ENCODE results near the gene AGO4.
"Not testable (repeated sequence)": the region's sequence is repeated elsewhere in the genome, so short reads cannot be mapped to it uniquely, and the experiment has no call there.

The AGO4 gene

DNA sequence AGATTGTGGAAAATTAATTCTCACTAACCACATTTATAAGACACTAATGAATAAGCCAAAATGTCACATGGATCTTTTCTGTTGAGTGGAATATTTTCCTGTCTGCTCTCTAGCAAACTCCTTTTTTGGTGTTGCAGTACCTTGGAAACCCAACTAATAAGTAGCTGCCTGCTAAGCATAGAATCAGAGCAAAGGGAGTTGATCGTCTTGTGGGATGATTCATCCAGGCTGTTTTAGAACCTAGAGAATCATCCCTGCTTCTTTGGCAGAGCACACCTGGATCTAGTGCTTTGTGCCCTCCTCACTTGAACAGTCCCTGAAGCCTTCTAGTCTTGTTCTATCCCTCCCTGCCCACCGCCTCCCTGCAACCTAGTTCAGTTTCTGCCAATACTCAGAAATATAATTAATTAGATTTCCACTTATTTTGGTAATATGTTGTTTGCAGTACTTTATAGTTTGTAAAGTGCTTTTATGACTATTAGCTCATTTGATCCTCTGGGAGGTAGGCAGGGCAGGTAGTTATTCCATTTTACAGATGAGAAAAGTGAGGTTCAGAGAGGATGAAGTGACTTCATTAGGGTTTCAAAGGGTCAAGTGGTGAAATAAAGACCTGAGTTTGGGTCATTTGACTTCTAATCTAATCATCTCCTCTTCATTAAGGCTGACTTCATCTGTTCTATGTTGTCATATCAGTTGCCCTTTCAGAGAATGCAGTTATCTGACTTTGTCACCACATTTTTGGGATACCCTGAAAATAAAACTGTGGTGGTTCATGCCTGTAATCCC is 2.5 kb downstream of the AGO4 start:
- Histone ChIP-seq H3K23ac (ENCODE audit: low read length) (no peak overlapping the region), H3K4me3 (ENCODE audit: low read depth, low read length) (no peak overlapping the region), H2AFZ (ENCODE audit: insufficient read depth, low read length, poor library complexity) (no peak overlapping the region), H2BK5ac (ENCODE audit: low read depth, low read length, poor library complexity) (no peak overlapping the region), H3K4ac (ENCODE audit: low read depth, low read length) (no peak overlapping the region), H2AK5ac (ENCODE audit: low read length) (no peak overlapping the region), H4K12ac (ENCODE audit: low read depth, low read length) (no peak overlapping the region), H2BK120ac (ENCODE audit: insufficient read depth, low read length, poor library complexity) (no peak overlapping the region), H3K4me1 (ENCODE audit: control insufficient read depth in 1 of 2, insufficient read depth in 2 of 2, low read length in 2 of 2) (peaks cover 0 to 3% of the 10 kb centered on the region in 2 experiments), H4K91ac (ENCODE audit: low read depth, low read length) (no peak overlapping the region), H3K18ac (ENCODE audit: low read length) (no peak overlapping the region), H3K36me3 (ENCODE audit: control insufficient read depth in 1 of 2, insufficient read depth in 2 of 2, low read length in 2 of 2) (peaks cover 0 to 2% of the 10 kb centered on the region in 2 experiments), H3K14ac (ENCODE audit: low read length) (no peak overlapping the region), H3K4me2 (ENCODE audit: low read length) (no peak overlapping the region), H2BK12ac (ENCODE audit: low read length) (no peak overlapping the region), H3K27me3 (ENCODE audit: insufficient read depth, low read length) (no peaks in the 10 kb centered on the region), H3K9me3 (ENCODE audit: insufficient read depth, low read depth, low read length) (no peaks in the 10 kb centered on the region), H3K9ac (ENCODE audit: low read length) (no peak overlapping the region), H3K27ac (ENCODE audit: low read depth, low read length) (no peak overlapping the region), H4K8ac (ENCODE audit: low read depth, low read length) (no peak overlapping the region), H3K79me2 (ENCODE audit: control insufficient read depth, insufficient read depth, low read length, poor library complexity) (peaks cover 9% of the 10 kb centered on the region), H3K79me1 (ENCODE audit: low read length) (peaks cover 11% of the 10 kb centered on the region)
- DNase-seq: peak in 1 of 2 donors; percentile 22
- WGBS (ENCODE audit: extremely low coverage, insufficient coverage, insufficient read length): no CpG with 5 or more reads among the region's 2 CpGs

DNA sequence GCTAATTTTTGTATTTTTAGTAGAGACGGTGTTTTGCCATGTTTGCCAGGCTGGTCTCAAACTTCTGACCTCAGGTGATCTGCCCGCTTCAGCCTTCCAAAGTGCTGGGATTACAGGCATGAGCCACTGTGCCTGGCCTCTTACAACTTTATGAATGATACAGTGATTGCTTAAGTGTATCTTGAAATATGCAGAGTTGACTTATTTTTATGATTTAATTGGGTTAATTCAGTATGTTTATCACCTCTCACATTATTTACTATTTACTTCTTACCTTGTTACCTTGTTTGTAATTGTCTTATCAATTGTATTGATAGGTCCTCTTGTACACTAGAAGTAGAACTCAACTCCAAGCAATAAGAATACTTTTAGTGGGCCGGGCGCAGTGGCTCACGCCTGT is 4.9 kb downstream of the AGO4 start:
- H3K36me3 ChIP-seq (ENCODE audit: control insufficient read depth in 1 of 2, insufficient read depth in 2 of 2, low read length in 2 of 2); H3K9me3 ChIP-seq (ENCODE audit: insufficient read depth, low read depth, low read length); DNase-seq; H3K4ac ChIP-seq (ENCODE audit: low read depth, low read length); H2AK5ac ChIP-seq (ENCODE audit: low read length); H3K4me2 ChIP-seq (ENCODE audit: low read length); H3K18ac ChIP-seq (ENCODE audit: low read length); H2BK120ac ChIP-seq (ENCODE audit: insufficient read depth, low read length, poor library complexity); H3K27me3 ChIP-seq (ENCODE audit: insufficient read depth, low read length); H3K4me3 ChIP-seq (ENCODE audit: low read depth, low read length); H4K8ac ChIP-seq (ENCODE audit: low read depth, low read length); H2BK5ac ChIP-seq (ENCODE audit: low read depth, low read length, poor library complexity); H3K9ac ChIP-seq (ENCODE audit: low read length); H2BK12ac ChIP-seq (ENCODE audit: low read length); H3K27ac ChIP-seq (ENCODE audit: low read depth, low read length); H2AFZ ChIP-seq (ENCODE audit: insufficient read depth, low read length, poor library complexity); H3K4me1 ChIP-seq (ENCODE audit: control insufficient read depth in 1 of 2, insufficient read depth in 2 of 2, low read length in 2 of 2); H4K91ac ChIP-seq (ENCODE audit: low read depth, low read length); H3K23ac ChIP-seq (ENCODE audit: low read length); H4K12ac ChIP-seq (ENCODE audit: low read depth, low read length); H3K79me2 ChIP-seq (ENCODE audit: control insufficient read depth, insufficient read depth, low read length, poor library complexity); H3K79me1 ChIP-seq (ENCODE audit: low read length); H3K14ac ChIP-seq (ENCODE audit: low read length): not testable (repeated sequence)
- no CpG with 5 or more reads among the region's 5 CpGs for WGBS (ENCODE audit: extremely low coverage, insufficient coverage, insufficient read length)

DNA sequence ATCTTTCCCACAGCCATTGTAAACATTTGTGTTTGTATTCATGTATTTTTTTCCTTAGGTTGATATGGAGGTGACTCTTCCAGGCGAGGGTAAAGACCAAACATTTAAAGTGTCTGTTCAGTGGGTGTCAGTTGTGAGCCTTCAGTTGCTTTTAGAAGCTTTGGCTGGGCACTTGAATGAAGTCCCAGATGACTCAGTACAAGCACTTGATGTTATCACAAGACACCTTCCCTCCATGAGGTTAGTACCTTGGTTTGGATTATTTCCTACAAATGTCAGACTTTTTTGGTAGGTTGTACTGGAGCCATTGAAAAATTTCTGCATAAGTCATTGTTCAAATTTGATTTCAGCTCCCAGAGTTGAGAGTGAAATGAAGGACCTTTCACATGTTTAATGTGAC is 17.4 kb downstream of the AGO4 start:
- H4K12ac ChIP-seq (ENCODE audit: low read depth, low read length): no peak overlapping the region
- no peak overlapping the region for H4K8ac ChIP-seq (ENCODE audit: low read depth, low read length)
- H2BK120ac ChIP-seq (ENCODE audit: insufficient read depth, low read length, poor library complexity): no peak overlapping the region
- H3K9ac ChIP-seq (ENCODE audit: low read length): no peak overlapping the region
- no peak overlapping the region for H2AFZ ChIP-seq (ENCODE audit: insufficient read depth, low read length, poor library complexity)
- H2BK12ac ChIP-seq (ENCODE audit: low read length): no peak overlapping the region
- no peak overlapping the region for H4K91ac ChIP-seq (ENCODE audit: low read depth, low read length)
- H3K4me2 ChIP-seq (ENCODE audit: low read length): no peak overlapping the region
- H3K27me3 ChIP-seq (ENCODE audit: insufficient read depth, low read length): no peaks in the 10 kb centered on the region
- no peaks in the 10 kb centered on the region for H3K79me1 ChIP-seq (ENCODE audit: low read length)
- no peaks in the 10 kb centered on the region for H3K79me2 ChIP-seq (ENCODE audit: control insufficient read depth, insufficient read depth, low read length, poor library complexity)
- no peak overlapping the region for H3K27ac ChIP-seq (ENCODE audit: low read depth, low read length)
- no peak overlapping the region for H3K23ac ChIP-seq (ENCODE audit: low read length)
- H3K4me3 ChIP-seq (ENCODE audit: low read depth, low read length): no peak overlapping the region
- H3K4ac ChIP-seq (ENCODE audit: low read depth, low read length): no peak overlapping the region
- H3K36me3 ChIP-seq (ENCODE audit: control insufficient read depth in 1 of 2, insufficient read depth in 2 of 2, low read length in 2 of 2): peaks cover 16 to 25% of the 10 kb centered on the region in 2 experiments
- no peak overlapping the region for H2AK5ac ChIP-seq (ENCODE audit: low read length)
- H3K4me1 ChIP-seq (ENCODE audit: control insufficient read depth in 1 of 2, insufficient read depth in 2 of 2, low read length in 2 of 2): no peaks in the 10 kb centered on the region
- no peak overlapping the region for H2BK5ac ChIP-seq (ENCODE audit: low read depth, low read length, poor library complexity)
- WGBS (ENCODE audit: extremely low coverage, insufficient coverage, insufficient read length): no CpG with 5 or more reads among the region's 1 CpG
- DNase-seq: no peak
- no peak overlapping the region for H3K14ac ChIP-seq (ENCODE audit: low read length)
- H3K9me3 ChIP-seq (ENCODE audit: insufficient read depth, low read depth, low read length): no peaks in the 10 kb centered on the region
- no peak overlapping the region for H3K18ac ChIP-seq (ENCODE audit: low read length)

DNA sequence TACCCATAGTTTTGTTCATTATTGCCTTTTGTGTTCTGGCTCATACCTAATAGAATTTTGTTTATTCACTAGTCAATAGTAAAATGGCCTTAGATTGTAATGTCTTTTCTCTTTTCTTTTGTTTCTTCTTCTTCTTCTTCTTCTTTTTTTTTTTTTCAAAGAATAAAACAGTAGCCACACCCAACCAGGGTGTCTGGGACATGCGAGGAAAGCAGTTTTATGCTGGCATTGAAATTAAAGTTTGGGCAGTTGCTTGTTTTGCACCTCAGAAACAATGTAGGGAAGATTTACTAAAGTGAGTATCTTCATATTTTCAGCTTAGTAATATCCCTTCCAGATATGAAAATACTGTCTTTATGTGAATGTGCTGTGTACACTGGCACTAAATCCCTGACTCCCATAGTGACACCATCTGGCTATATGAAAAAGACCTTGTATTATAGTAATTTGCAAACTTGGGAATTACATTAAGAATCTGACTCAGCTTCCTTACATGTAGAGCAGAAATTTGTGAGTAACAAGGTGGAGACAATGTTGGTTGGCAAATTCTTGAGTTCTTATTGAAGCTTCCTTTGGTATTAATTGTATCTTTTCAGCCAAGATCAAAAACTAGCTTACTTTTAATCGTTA is 24.6 kb downstream of the AGO4 start:
- no peak overlapping the region for H2BK12ac ChIP-seq (ENCODE audit: low read length)
- H3K4ac ChIP-seq (ENCODE audit: low read depth, low read length): no peak overlapping the region
- no peak overlapping the region for H2AFZ ChIP-seq (ENCODE audit: insufficient read depth, low read length, poor library complexity)

More for the DNA sequence above, 24.6 kb downstream of the AGO4 start:
- no peak overlapping the region for H3K27ac ChIP-seq (ENCODE audit: low read depth, low read length)
- no peak overlapping the region for H4K8ac ChIP-seq (ENCODE audit: low read depth, low read length)
- H2BK5ac ChIP-seq (ENCODE audit: low read depth, low read length, poor library complexity): no peak overlapping the region
- H2BK120ac ChIP-seq (ENCODE audit: insufficient read depth, low read length, poor library complexity): no peak overlapping the region
- peaks cover 10 to 26% of the 10 kb centered on the region in 2 experiments for H3K36me3 ChIP-seq (ENCODE audit: control insufficient read depth in 1 of 2, insufficient read depth in 2 of 2, low read length in 2 of 2)
- H3K4me3 ChIP-seq (ENCODE audit: low read depth, low read length): no peak overlapping the region
- no peak overlapping the region for H4K91ac ChIP-seq (ENCODE audit: low read depth, low read length)
- H3K9ac ChIP-seq (ENCODE audit: low read length): no peak overlapping the region
- H3K14ac ChIP-seq (ENCODE audit: low read length): no peak overlapping the region
- no peak overlapping the region for H3K23ac ChIP-seq (ENCODE audit: low read length)
- H3K9me3 ChIP-seq (ENCODE audit: insufficient read depth, low read depth, low read length): no peaks in the 10 kb centered on the region
- no CpG with 5 or more reads among the region's 2 CpGs for WGBS (ENCODE audit: extremely low coverage, insufficient coverage, insufficient read length)
- no peak overlapping the region for H4K12ac ChIP-seq (ENCODE audit: low read depth, low read length)
- DNase-seq: no peak
- peaks cover 0 to 5% of the 10 kb centered on the region in 2 experiments for H3K4me1 ChIP-seq (ENCODE audit: control insufficient read depth in 1 of 2, insufficient read depth in 2 of 2, low read length in 2 of 2)
- H3K4me2 ChIP-seq (ENCODE audit: low read length): no peak overlapping the region
- H2AK5ac ChIP-seq (ENCODE audit: low read length): no peak overlapping the region
- H3K18ac ChIP-seq (ENCODE audit: low read length): no peak overlapping the region
- H3K79me1 ChIP-seq (ENCODE audit: low read length): no peaks in the 10 kb centered on the region
- H3K79me2 ChIP-seq (ENCODE audit: control insufficient read depth, insufficient read depth, low read length, poor library complexity): no peaks in the 10 kb centered on the region
- H3K27me3 ChIP-seq (ENCODE audit: insufficient read depth, low read length): no peaks in the 10 kb centered on the region
